NCI-H1930 (cell line): Measurements from ENCODE around the gene KRTAP4-16.
"Not testable (repeated sequence)": the region's sequence is repeated elsewhere in the genome, so short reads cannot be mapped to it uniquely, and the experiment has no call there.

Experiments
- DNase-seq, 2 experiments: peaks; one replicate each; lab custom pipeline; 2025; lab: John Stamatoyannopoulos, UW

KRTAP4-16 gene

GRCh38 chr17:41101586-41102259, at the start of gene KRTAP4-16:
Gene KRTAP4-16, minus strand, starts transcription at chr17:41102209. Its CDS starts 0 bp downstream, at chr17:41102209.
- no peak for DNase-seq

- DNase-seq: no peak
Measured at GRCh38 chr17:41151525-41151924, 49.5 kb upstream of the KRTAP4-16 start.

GRCh38 chr17:41150026-41150425, 48.0 kb upstream of the KRTAP4-16 start:
- DNase-seq: no peak

DNA sequence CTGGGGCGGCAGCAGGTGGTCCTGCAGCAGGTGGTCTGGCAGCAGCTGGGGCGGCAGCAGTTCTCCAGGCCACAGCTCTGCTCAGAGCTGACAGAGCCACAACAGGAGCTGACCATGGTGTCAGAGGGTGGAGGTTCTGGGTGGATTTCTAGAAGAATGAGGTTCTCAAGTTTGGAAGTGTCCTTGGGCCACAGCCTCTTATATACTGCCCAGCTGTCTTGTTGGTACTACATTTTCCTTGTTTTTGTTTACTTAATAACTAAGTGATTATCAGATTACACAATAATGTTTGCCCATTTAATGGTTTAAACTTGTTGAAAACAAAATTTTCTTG, 47.6 kb upstream of the KRTAP4-16 start, which contains the start of gene KRTAP4-5:
Gene KRTAP4-5, minus strand, starts transcription at position 174 of the 334 bp plus-strand sequence. Its CDS starts 58 bp downstream, at position 116.
- DNase-seq: no peak

DNA sequence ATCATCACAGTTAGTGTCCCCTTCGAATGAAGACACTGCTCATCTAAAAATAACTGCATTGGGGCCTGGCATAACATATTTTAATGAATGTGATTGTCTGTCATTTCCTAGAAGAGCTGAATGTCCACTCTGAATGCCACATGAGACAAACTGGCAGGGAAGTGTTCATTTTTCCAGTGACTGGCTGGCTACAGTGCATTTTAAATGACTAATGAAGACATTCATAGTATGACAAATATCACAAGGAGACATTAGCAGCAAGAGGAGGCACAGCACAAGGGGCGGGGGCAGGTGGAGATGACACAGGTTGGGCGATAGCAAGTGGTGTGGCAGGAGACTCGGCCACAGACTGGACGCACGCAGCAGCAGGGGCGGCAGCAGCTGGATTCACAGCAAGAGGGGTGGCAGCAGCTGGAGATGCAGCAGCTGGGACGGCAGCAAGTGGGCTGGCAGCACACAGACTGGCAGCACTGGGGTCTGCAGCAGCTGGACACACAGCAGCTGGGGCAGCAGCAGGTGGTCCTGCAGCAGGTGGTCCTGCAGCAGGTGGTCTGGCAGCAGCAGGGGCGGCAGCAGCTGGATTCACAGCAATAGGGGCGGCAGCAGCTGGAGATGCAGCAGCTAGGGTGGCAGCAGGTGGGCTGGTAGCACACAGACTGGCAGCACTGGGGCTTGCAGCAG, 47.1 kb upstream of the KRTAP4-16 start:
- not testable (repeated sequence) for DNase-seq

GRCh38 chr17:41147531-41148204, 45.7 kb upstream of the KRTAP4-16 start:
- no peak for DNase-seq

GRCh38 chr17:41145261-41145660, 43.3 kb upstream of the KRTAP4-16 start:
- no peak for DNase-seq

DNA sequence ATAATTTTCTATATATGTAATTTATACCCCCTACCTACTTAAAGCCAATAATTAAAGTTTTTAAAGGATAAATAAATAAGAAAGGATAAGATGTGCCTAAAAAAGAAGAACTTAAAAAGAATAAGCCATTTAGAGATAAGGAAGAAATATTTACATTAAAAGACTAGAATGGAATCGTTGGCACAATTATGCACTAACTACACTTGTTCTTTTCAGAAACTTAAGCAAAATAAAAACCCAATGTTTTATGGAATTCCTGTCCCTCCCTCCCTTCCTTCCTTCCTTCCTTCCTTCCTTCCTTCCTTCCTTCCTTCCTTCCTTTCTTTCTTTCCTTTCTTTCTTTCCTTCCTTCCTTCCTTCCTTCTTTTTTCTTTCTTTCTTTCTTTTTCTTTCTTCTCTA, 42.8 kb upstream of the KRTAP4-16 start:
- no peak for DNase-seq

GRCh38 chr17:41141361-41141760, 39.4 kb upstream of the KRTAP4-16 start:
- DNase-seq: no peak

- DNase-seq: no peak
Measured at GRCh38 chr17:41140360-41141131, 38.5 kb upstream of the KRTAP4-16 start, which contains the start of gene KRTAP4-6. Gene KRTAP4-6, minus strand, starts transcription at chr17:41140544. Its CDS starts 57 bp downstream, at chr17:41140487.

DNA sequence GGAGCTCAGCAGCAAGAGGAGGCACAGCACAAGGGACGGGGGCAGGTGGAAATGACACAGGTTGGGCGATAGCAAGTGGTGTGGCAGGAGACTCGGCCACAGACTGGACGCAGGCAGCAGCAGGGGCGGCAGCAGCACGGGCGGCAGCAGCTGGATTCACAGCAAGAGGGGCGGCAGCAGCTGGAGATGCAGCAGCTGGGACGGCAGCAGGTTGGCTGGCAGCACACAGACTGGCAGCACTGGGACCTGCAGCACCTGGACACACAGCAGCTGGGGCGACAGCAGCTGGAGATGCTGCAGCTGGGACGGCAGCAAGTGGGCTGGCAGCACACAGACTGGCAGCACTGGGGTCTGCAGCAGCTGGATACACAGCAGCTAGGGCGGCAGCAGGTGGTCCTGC, 37.9 kb upstream of the KRTAP4-16 start:
- not testable (repeated sequence) for DNase-seq

DNA sequence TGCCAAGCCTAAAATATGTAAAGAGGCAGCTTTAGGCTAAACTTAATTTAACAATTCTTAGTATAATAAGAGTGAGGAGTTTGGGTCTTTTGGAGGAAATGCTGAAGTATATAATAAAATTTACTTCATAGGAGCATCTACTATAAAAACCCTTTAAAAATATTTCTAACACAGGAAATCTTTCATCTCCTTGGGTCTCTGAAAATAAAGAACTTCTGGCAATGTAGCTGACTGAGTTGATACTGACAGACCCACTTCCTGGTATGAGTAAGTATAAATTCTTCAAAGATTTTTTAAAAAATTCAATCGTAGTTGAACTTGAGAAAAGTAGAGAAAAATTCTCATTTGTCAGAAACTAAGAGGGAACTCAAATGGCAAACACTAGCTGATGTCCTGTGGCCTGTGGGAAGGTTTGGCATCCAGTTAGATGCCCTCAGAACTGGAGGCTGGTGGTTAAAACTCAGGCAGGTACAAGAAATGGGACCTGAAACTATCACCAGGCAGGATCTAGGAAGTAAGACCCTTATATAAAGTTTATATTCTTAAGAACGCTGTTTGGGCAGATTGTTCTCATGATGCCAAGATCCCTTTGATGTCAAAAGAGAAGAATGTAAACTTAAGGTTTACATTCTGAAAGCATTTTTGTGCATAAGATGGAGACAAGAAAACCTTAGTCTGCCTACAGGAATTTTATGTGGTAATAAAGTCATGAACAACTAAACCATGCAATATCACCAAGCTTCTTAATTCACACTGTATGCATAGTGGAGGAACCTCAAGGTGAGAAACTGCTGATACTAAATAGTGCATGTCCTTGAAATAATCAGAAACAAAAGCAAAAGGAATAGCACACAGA, 32.1 kb upstream of the KRTAP4-16 start:
- DNase-seq: no peak

GRCh38 chr17:41131979-41132378, 30.0 kb upstream of the KRTAP4-16 start:
- DNase-seq: no peak

DNA sequence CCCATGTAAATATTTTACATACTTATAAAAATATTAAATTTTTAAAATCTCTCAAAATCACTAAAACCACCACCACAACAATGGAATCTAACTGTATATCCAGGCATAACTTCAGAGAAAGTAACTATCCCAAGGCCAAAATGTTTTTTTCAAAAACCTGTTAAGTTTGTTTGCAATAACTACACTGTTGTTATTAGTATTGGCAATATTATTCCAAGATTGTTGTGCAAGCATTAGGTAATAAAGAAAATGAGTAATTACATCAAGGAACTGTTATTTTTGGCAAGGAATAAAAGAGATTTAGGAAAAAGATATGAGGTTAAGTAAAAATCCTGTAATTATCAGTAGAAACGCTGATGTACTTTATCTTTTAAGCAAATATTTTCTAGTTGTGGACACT, 25.4 kb upstream of the KRTAP4-16 start:
- DNase-seq: no peak

- DNase-seq: no peak
Measured at GRCh38 chr17:41126412-41126811, 24.4 kb upstream of the KRTAP4-16 start.

- DNase-seq: no peak
Measured at GRCh38 chr17:41125064-41125463, 23.1 kb upstream of the KRTAP4-16 start.

DNA sequence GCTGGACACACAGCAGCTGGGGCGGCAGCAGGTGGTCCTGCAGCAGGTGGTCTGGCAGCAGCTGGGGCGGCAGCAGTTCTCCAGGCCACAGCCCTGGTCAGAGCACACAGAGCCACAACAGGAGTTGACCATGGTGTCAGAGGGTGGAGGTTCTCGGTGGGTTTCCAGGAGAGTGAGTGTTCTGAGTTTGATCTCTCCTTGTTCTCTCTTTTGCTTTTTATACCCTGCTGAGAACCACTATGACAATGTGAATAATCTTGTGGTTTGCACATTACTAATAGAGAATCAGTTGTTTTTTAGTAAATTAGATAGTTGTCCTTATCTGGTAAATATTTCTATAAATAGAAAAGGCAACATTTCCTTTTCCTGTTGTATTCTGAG, 22.0 kb upstream of the KRTAP4-16 start, which contains the start of gene KRTAP4-12:
Gene KRTAP4-12, minus strand, starts transcription at position 192 of the 381 bp plus-strand sequence. Its CDS starts 60 bp downstream, at position 132.
- DNase-seq: not testable (repeated sequence)

- DNase-seq: not testable (repeated sequence)
Measured at GRCh38 chr17:41123292-41123990, 21.4 kb upstream of the KRTAP4-16 start.

- DNase-seq: no peak
Measured at GRCh38 chr17:41121742-41122141, 19.7 kb upstream of the KRTAP4-16 start.
